ENCODE data around the gene RPS13.
"Not testable (repeated sequence)": the region's sequence is repeated elsewhere in the genome, so short reads cannot be mapped to it uniquely, and the experiment has no call there.

The RPS13 gene

DNA sequence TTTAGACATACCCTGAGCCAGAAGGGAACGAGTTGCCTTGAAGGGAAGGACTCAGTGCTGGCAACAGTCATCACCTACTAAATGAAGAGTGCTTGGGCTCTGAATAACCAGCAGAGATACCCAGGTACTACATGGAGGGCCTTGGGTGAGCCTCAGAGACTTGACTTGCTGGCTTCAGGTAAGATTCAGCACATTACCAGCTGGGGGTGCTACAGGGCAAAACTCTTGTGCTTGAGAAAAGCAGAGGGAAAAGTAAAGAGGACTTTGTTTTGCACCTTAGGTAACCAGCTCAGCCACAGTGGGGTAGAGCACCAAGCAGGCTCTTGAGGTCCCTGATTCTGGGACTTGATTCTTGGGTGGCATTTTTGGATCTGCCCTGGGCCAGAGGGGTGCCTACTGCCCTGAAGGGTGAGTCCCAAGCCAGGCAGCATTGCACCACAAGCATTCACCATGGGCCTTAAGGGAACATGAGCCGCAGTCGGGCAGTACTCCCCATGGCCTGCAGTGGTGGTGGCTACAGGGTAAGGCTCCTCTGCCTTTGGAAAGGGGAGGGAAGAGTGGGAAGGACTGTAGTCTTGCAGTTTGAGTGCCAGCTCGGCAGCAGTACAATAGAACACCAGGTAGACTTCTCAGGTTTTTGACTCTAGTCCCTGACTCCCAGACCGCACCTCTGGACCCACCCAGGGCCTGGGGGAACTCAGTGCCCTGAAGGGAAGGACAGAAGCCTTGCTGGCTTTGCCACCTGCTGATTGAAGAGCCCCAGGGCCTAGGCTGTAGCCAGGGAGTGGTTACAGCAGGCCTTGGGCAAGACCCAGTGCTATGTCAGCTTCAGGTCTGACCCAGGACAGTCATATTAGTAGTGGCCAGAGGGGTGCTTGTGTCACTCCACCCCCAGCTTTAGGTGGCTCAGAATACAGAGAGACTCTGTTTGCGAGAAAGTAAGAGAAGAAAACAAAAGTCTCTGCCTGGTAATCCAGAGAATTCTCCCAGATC is 40.5 kb downstream of the RPS13 start:
- Histone ChIP-seq H3K9me3 (ENCODE audit: control insufficient read depth, insufficient read depth, low read length) (no peaks in the 10 kb centered on the region), H3K4me1 (ENCODE audit: control insufficient read depth, insufficient read depth, low read length) (no peaks in the 10 kb centered on the region), H3K36me3 (ENCODE audit: control insufficient read depth, insufficient read depth, low read length) (no peaks in the 10 kb centered on the region), H3K27me3 (ENCODE audit: control insufficient read depth, insufficient read depth, low read length) (no peaks in the 10 kb centered on the region), H3K4me3 (ENCODE audit: low read length) (no peak overlapping the region), H3K27ac (ENCODE audit: low read length) (no peak overlapping the region)
- DNase-seq (ENCODE audit: low read depth, low spot score): no peak
- no CpG with 5 or more reads among the region's 6 CpGs for WGBS (ENCODE audit: insufficient coverage, insufficient read length)

DNA sequence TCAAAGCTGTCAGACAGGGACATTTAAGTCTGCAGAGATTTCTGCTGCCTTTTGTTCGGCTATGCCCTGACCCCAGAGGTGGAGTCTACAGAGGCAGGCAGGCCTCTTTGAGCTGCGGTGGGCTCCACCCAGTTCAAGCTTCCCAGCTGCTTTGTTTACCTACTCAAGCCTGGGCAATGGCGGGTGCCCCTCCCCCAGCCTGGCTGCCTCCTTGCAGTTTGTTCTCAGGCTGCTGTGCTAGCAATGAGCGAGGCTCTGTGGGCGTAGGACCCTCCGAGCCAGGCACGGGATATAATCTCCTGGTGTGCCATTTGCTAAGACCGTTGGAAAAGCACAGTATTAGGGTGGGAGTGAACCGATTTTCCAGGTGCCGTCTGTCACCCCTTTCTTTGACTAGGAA is 43.4 kb downstream of the RPS13 start:
- not testable (repeated sequence) for H3K27me3 ChIP-seq (ENCODE audit: control insufficient read depth, insufficient read depth, low read length); H3K4me3 ChIP-seq (ENCODE audit: low read length)
- no CpG with 5 or more reads among the region's 10 CpGs for WGBS (ENCODE audit: insufficient coverage, insufficient read length)

DNA sequence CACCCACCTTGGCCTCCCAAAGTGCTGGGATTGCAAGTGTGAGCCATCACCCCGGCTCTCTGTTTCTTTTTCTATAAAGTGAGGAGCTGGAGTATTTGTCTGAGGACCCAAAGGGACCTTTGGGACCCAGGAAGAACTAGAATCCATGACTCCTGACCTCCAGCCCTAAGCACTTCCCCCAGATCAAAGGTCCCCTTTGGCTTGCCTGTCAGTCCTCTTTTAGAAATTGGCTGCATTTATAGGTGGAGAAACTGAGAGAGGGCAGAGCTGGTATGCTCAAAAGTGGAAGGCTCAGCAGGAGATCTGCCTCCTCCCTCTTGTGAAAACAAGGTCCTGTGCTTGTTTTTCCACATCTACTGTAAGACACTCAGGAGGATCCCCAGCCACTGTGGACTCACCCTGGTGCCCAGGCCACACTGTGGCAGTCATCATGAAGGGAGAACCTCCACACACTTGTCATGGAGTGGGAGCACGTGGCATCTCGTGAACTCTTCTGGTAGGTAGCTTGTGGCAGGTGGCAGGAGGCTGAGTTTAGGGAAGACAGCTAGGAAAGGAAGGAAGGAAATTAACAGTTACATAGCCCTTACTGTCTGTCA is 50.9 kb downstream of the RPS13 start:
- Histone ChIP-seq H3K4me1 (ENCODE audit: control insufficient read depth, insufficient read depth, low read length) (peaks cover 2% of the 10 kb centered on the region; the same call in 1 of the 2 replicates), H3K27me3 (ENCODE audit: control insufficient read depth, insufficient read depth, low read length) (no peaks in the 10 kb centered on the region), H3K4me3 (ENCODE audit: low read length) (no peak overlapping the region), H3K36me3 (ENCODE audit: control insufficient read depth, insufficient read depth, low read length) (no peaks in the 10 kb centered on the region), H3K9me3 (ENCODE audit: control insufficient read depth, insufficient read depth, low read length) (no peaks in the 10 kb centered on the region), H3K27ac (ENCODE audit: low read length) (no peak overlapping the region)
- no peak for DNase-seq (ENCODE audit: low read depth, low spot score)
- no CpG with 5 or more reads among the region's 3 CpGs for WGBS (ENCODE audit: insufficient coverage, insufficient read length)

More for the DNA sequence above, 43.4 kb downstream of the RPS13 start:
- not testable (repeated sequence) for H3K27ac ChIP-seq (ENCODE audit: low read length); H3K4me1 ChIP-seq (ENCODE audit: control insufficient read depth, insufficient read depth, low read length); DNase-seq (ENCODE audit: low read depth, low spot score); H3K9me3 ChIP-seq (ENCODE audit: control insufficient read depth, insufficient read depth, low read length); H3K36me3 ChIP-seq (ENCODE audit: control insufficient read depth, insufficient read depth, low read length)

DNA sequence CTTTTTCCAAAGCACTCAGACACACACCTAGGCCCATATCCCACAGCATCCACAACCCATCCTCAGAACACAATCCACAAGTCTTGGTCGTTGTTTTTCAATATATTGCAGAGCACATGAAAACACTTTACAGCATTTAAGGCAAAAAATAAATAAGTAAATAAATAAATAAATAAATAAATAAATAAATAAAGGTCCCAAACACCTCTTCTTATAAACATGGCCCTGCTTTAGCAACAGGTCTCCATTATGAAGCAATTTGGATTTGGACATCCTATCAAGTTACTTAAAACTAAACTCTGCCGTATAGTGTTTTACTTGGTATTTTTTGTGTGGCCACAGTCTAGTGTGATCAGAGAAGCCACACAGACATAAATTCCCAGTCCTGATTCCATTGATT is 52.5 kb downstream of the RPS13 start:
- no peaks in the 10 kb centered on the region for H3K27me3 ChIP-seq (ENCODE audit: control insufficient read depth, insufficient read depth, low read length)
- no peaks in the 10 kb centered on the region for H3K9me3 ChIP-seq (ENCODE audit: control insufficient read depth, insufficient read depth, low read length)
- DNase-seq (ENCODE audit: low read depth, low spot score): no peak
- no peaks in the 10 kb centered on the region for H3K36me3 ChIP-seq (ENCODE audit: control insufficient read depth, insufficient read depth, low read length)
- H3K4me3 ChIP-seq (ENCODE audit: low read length): no peak overlapping the region
- peaks cover 2% of the 10 kb centered on the region; the same call in 1 of the 2 replicates for H3K4me1 ChIP-seq (ENCODE audit: control insufficient read depth, insufficient read depth, low read length)
- no peak overlapping the region for H3K27ac ChIP-seq (ENCODE audit: low read length)
- no CpG with 5 or more reads among the region's 2 CpGs for WGBS (ENCODE audit: insufficient coverage, insufficient read length)
